AG04450 (cell line): Measurements from ENCODE around the gene SRSF2. TPM values are rescaled to one million over a fixed set of nuclear protein-coding genes. Genes with fewer than 3 reads are reported as not detected.
A peak's percentile ranks its signal among the peaks of the same experiment; 100 is the strongest.

Experiments
- CTCF ChIA-PET: fragments of 300-600, 350-600 bp; formaldehyde crosslinking; extraction: SDS; loops from one replicate; lab custom pipeline; 2022; ENCODE audit warnings: antibody characterized with exemption, inconsistent platforms; lab: Charles Lee
- POLR2A ChIA-PET: fragments of 350-600 bp; formaldehyde crosslinking; extraction: SDS; loops from one replicate; lab custom pipeline; 2021; ENCODE audit warnings: antibody characterized with exemption, inconsistent platforms; lab: Yijun Ruan, JAX
- DNase-seq: peaks from one replicate; pipeline ENCODE4 v3.0.0-alpha.2; 2011; ENCODE audit warnings: low read depth, low spot score
- H3K27ac ChIP-seq: one replicate; pipeline ENCODE4 v1.5.1; 2012; ENCODE audit warnings: low read depth, low read length, control low read depth
- H3K27me3 ChIP-seq: one replicate; pipeline ENCODE4 v1.6.0; 2012; ENCODE audit warnings: low read length; ENCODE audit not compliant: control insufficient read depth, insufficient read depth
- H3K4me3 ChIP-seq: 2 replicates; pipeline ENCODE4 v1.5.1; 2011; ENCODE audit warnings: mild to moderate bottlenecking, low read depth, low read length, control low read depth
- H3K9me3 ChIP-seq: 2 replicates; pipeline ENCODE4 v1.5.1; 2012; ENCODE audit warnings: low read length; ENCODE audit not compliant: control insufficient read depth, insufficient read depth
- CTCF ChIP-seq: IDR thresholded peaks from 2 replicates; pipeline ENCODE4 v1.5.1; 2011; ENCODE audit warnings: low read depth, low read length, control low read depth, inconsistent platforms
- polyA plus RNA-seq: library from polyadenylated mRNA; depleted of rRNA; stranded (reverse); fragments of >200 nt; gene quantifications from 2 replicates; pipeline ENCODE4 v1.2.3, GENCODE V29; 2011

The SRSF2 gene
- polyA plus RNA-seq, 1 experiment, result 184 TPM

GRCh38 chr17:76706817-76707216 lies 30.3 kb downstream of the SRSF2 start:
- POLR2A ChIA-PET, result interaction anchor here (0.8 kb wide), 1 partner anchor 11 kb away, joined by 4 read pairs; no protein-coding TSS in a partner anchor
- H3K27ac ChIP-seq, result no peak overlapping the region
- DNase-seq, result no peak
- no peaks in the 10 kb centered on the region for H3K9me3 ChIP-seq
- no peak for TF ChIP-seq CTCF
- H3K4me3 ChIP-seq, result no peak overlapping the region
- CTCF ChIA-PET, result no interaction called here
- no peaks in the 10 kb centered on the region for H3K27me3 ChIP-seq

GRCh38 chr17:76704805-76705204 lies 32.3 kb downstream of the SRSF2 start:
- H3K27me3 ChIP-seq, result no peaks in the 10 kb centered on the region
- H3K9me3 ChIP-seq, result no peaks in the 10 kb centered on the region
- no peak overlapping the region for H3K27ac ChIP-seq
- ChIA-PET POLR2A (interaction anchor here (0.6 kb wide), 1 partner anchor 16 kb away, joined by 6 read pairs; no protein-coding TSS in a partner anchor), CTCF (interaction anchor here (1.1 to 3.1 kb wide), 3 partner anchors 10 to 23 kb away, joined by 3 to 18 read pairs (median 4); no protein-coding TSS in a partner anchor)
- no peak for DNase-seq
- TF ChIP-seq CTCF, result no peak
- no peak overlapping the region for H3K4me3 ChIP-seq

GRCh38 chr17:76702941-76703637 lies 34.0 kb downstream of the SRSF2 start:
- no peak for DNase-seq
- POLR2A ChIA-PET, result no interaction called here

GRCh38 chr17:76702076-76702475 lies 35.1 kb downstream of the SRSF2 start:
- ChIA-PET CTCF (interaction anchor here (1.0 to 1.8 kb wide), 2 partner anchors 20 to 78 kb away, joined by 4 to 5 read pairs; no protein-coding TSS in a partner anchor), POLR2A (interaction anchor here (0.9 kb wide), 1 partner anchor 8 kb away, joined by 4 read pairs; no protein-coding TSS in a partner anchor)
- H3K9me3 ChIP-seq, result no peaks in the 10 kb centered on the region

More at GRCh38 chr17:76702941-76703637, 34.0 kb downstream of the SRSF2 start:
- Histone ChIP-seq H3K27me3 (no peaks in the 10 kb centered on the region), H3K27ac (no peak overlapping the region), H3K9me3 (no peaks in the 10 kb centered on the region), H3K4me3 (no peak overlapping the region)
- no peak for TF ChIP-seq CTCF
- CTCF ChIA-PET, result interaction anchor here (0.9 to 3.1 kb wide), 2 partner anchors 12 to 180 kb away, joined by 5 to 18 read pairs; no protein-coding TSS in a partner anchor

More at GRCh38 chr17:76702076-76702475, 35.1 kb downstream of the SRSF2 start:
- TF ChIP-seq CTCF, result no peak
- no peak overlapping the region for H3K4me3 ChIP-seq
- DNase-seq, result no peak
- H3K27me3 ChIP-seq, result no peaks in the 10 kb centered on the region
- H3K27ac ChIP-seq, result peak overlapping the region; percentile 61
